Thyroid gland (tissue), 4 donors: ENCODE data around the gene C10orf62.

Experiments used
- POLR2A ChIP-seq, 2 donors: fragments of 450-650 bp; IDR thresholded peaks; one replicate each; pipeline ENCODE4 v1.6.1; 2017; ENCODE audit warnings: antibody characterized with exemption in 2 of 2, mild to moderate bottlenecking in 2 of 2, moderate library complexity in 1 of 2
- TF ChIP-seq, protein P1 (sequence below), 6 experiments: fragments of 200-600 bp in 3 of 6; fragments of 450-650 bp in 3 of 6; sonication (generic) in 3 of 6; IDR thresholded peaks; one replicate each; pipeline ENCODE4 v1.5.1; 2016 to 2019; ENCODE audit warnings: antibody characterized with exemption in 6 of 6, mild to moderate bottlenecking in 2 of 6, inconsistent platforms in 1 of 6, moderate library complexity in 1 of 6

- TF ChIP-seq, protein P1, sequence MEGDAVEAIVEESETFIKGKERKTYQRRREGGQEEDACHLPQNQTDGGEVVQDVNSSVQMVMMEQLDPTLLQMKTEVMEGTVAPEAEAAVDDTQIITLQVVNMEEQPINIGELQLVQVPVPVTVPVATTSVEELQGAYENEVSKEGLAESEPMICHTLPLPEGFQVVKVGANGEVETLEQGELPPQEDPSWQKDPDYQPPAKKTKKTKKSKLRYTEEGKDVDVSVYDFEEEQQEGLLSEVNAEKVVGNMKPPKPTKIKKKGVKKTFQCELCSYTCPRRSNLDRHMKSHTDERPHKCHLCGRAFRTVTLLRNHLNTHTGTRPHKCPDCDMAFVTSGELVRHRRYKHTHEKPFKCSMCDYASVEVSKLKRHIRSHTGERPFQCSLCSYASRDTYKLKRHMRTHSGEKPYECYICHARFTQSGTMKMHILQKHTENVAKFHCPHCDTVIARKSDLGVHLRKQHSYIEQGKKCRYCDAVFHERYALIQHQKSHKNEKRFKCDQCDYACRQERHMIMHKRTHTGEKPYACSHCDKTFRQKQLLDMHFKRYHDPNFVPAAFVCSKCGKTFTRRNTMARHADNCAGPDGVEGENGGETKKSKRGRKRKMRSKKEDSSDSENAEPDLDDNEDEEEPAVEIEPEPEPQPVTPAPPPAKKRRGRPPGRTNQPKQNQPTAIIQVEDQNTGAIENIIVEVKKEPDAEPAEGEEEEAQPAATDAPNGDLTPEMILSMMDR (IDR thresholded peaks at IDR 0.05), result no peak
- no peak for TF ChIP-seq POLR2A (IDR thresholded peaks at IDR 0.05)
Observed at GRCh38 chr10:97570146-97570788, 19.3 kb upstream of the C10orf62 start.
